Hepatocyte (in vitro differentiated cells): ENCODE data around the gene ARL2. TPM values are rescaled to one million over a fixed set of nuclear protein-coding genes. Genes with fewer than 3 reads are reported as not detected.

Experiments used
- DNase-seq: peaks from one replicate; pipeline ENCODE4 v3.0.0-alpha.2; 2016; ENCODE audit warnings: low spot score
- H2AFZ ChIP-seq: fragments of 200-600 bp; sonication (generic); 2 replicates; pipeline ENCODE4 v1.6.0; 2016; ENCODE audit warnings: antibody characterized with exemption, mild to moderate bottlenecking
- H3K27ac ChIP-seq: fragments of 200-600 bp; sonication (generic); 2 replicates; pipeline ENCODE4 v1.5.1; 2016; ENCODE audit warnings: mild to moderate bottlenecking
- H3K27me3 ChIP-seq: fragments of 200-600 bp; sonication (generic); 2 replicates; pipeline ENCODE4 v1.6.1; 2016
- H3K36me3 ChIP-seq: fragments of 200-600 bp; sonication (generic); replicated peaks from 2 replicates; pipeline ENCODE4 v1.5.1; 2016; ENCODE audit warnings: low read depth; ENCODE audit not compliant: insufficient read depth
- H3K4me1 ChIP-seq: fragments of 200-600 bp; sonication (generic); 2 replicates; pipeline ENCODE4 v1.5.1; 2016; ENCODE audit warnings: mild to moderate bottlenecking, moderate library complexity; ENCODE audit not compliant: insufficient read depth
- H3K4me2 ChIP-seq: fragments of 200-600 bp; sonication (generic); 2 replicates; pipeline ENCODE4 v1.6.0; 2016
- H3K4me3 ChIP-seq: fragments of 200-600 bp; sonication (generic); 2 replicates; pipeline ENCODE4 v1.5.1; 2016; ENCODE audit warnings: mild to moderate bottlenecking
- H3K79me2 ChIP-seq: fragments of 200-600 bp; sonication (generic); 2 replicates; pipeline ENCODE4 v1.6.0; 2017; ENCODE audit warnings: mild to moderate bottlenecking
- H3K9me2 ChIP-seq: fragments of 200-600 bp; sonication (generic); replicated peaks from 2 replicates; pipeline ENCODE4 v1.6.0; 2017; ENCODE audit warnings: mild to moderate bottlenecking; ENCODE audit not compliant: insufficient read depth
- H3K9me3 ChIP-seq: fragments of 200-600 bp; sonication (generic); 2 replicates; pipeline ENCODE4 v1.5.1; 2016; ENCODE audit warnings: low read depth, mild to moderate bottlenecking
- H4K20me1 ChIP-seq: fragments of 200-600 bp; sonication (generic); 2 replicates; pipeline ENCODE4 v1.6.0; 2016; ENCODE audit warnings: mild to moderate bottlenecking; ENCODE audit not compliant: insufficient read depth, poor library complexity, severe bottlenecking
- CTCF ChIP-seq: fragments of 200-600 bp; sonication (generic); IDR thresholded peaks from 2 replicates; pipeline ENCODE4 v1.5.1; 2016; ENCODE audit warnings: antibody characterized with exemption, mild to moderate bottlenecking; ENCODE audit not compliant: poor library complexity
- EZH2 ChIP-seq: fragments of 200-600 bp; sonication (generic); IDR thresholded peaks from 2 replicates; pipeline ENCODE4 v1.6.1; 2016; ENCODE audit warnings: antibody characterized with exemption, mild to moderate bottlenecking, borderline replicate concordance
- EZH2phosphoT487 ChIP-seq: fragments of 200-600 bp; sonication (generic); IDR thresholded peaks from one replicate; pipeline ENCODE4 v1.6.1; 2018; ENCODE audit warnings: antibody characterized with exemption, mild to moderate bottlenecking, low read depth, moderate library complexity; ENCODE audit not compliant: unreplicated experiment, severe bottlenecking
- WGBS: methylation state at CpG from one replicate; pipeline ENCODE4 v1.1.6; 2016; ENCODE audit warnings: low lambda C conversion rate; ENCODE audit errors: missing lambda C conversion rate; 5-methylcytosine and 5-hydroxymethylcytosine counted together
- polyA plus RNA-seq: library from polyadenylated mRNA; unstranded; fragments of >200 nt; fragmentation: Nextera tagmentation; extraction: Ambion mirVana; gene quantifications from 2 replicates; pipeline ENCODE4 v1.2.1, GENCODE V29; 2016
- total RNA-seq: library from RNA; depleted of rRNA; stranded (reverse); fragments of >200 nt; gene quantifications from 2 replicates; pipeline ENCODE4 v1.2.3, GENCODE V29; 2014

ARL2 gene
- total and polyA plus RNA-seq, 2 experiments from 2014 or later = 69.1 to 126 TPM

- no peaks in the 10 kb centered on the region for H3K36me3 ChIP-seq
- H2AFZ ChIP-seq = no peak overlapping the region
- H3K4me3 ChIP-seq = no peak overlapping the region
- no peak for DNase-seq
- H3K9me2 ChIP-seq = no peaks in the 10 kb centered on the region
- no peaks in the 10 kb centered on the region for H3K9me3 ChIP-seq
- no peaks in the 10 kb centered on the region for H3K27me3 ChIP-seq
- TF ChIP-seq EZH2phosphoT487 (no peak), EZH2 (no peak), CTCF (no peak)
- no peaks in the 10 kb centered on the region for H4K20me1 ChIP-seq
- no peak overlapping the region for H3K4me2 ChIP-seq
- H3K4me1 ChIP-seq = peaks cover 4% of the 10 kb centered on the region
- WGBS = 96% methylated on average over 23 of the region's 23 CpGs
- peaks cover 23% of the 10 kb centered on the region for H3K79me2 ChIP-seq
- H3K27ac ChIP-seq = no peak overlapping the region
Measured at GRCh38 chr11:65043881-65044501, 30.0 kb downstream of the ARL2 start.

DNA sequence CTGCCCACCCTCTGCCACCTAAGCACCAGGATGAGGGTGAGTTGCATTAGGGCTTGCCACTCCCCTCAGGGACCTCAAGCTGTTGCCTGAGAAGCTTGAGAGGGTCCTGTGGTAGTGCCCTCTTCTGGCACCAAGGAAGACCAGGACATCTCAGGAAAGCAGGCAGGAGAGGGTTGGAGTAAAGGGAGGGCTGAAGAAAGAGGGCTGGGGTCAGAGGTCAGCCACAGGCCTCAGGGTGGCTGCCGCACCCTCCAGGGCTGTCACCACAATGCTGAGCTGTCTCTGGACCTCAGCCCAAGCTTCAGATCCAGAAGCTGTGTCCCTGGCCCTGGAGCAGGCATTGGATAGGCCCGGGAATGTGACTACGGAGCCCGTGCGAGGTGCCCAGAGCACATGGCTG, 31.1 kb downstream of the ARL2 start:
- no peak overlapping the region for H2AFZ ChIP-seq
- peaks cover 23% of the 10 kb centered on the region for H3K79me2 ChIP-seq
- H4K20me1 ChIP-seq = no peaks in the 10 kb centered on the region
- no peak overlapping the region for H3K4me2 ChIP-seq
- H3K9me2 ChIP-seq = no peaks in the 10 kb centered on the region
- WGBS = 93% methylated on average over 5 of the region's 5 CpGs
- H3K27me3 ChIP-seq = no peaks in the 10 kb centered on the region
- H3K27ac ChIP-seq = no peak overlapping the region
- no peak for DNase-seq
- no peak overlapping the region for H3K4me3 ChIP-seq
- TF ChIP-seq EZH2 = no peak
- TF ChIP-seq EZH2phosphoT487 = no peak
- no peak for TF ChIP-seq CTCF
- H3K36me3 ChIP-seq = no peaks in the 10 kb centered on the region
- H3K4me1 ChIP-seq = peaks cover 4% of the 10 kb centered on the region
- no peaks in the 10 kb centered on the region for H3K9me3 ChIP-seq

DNA sequence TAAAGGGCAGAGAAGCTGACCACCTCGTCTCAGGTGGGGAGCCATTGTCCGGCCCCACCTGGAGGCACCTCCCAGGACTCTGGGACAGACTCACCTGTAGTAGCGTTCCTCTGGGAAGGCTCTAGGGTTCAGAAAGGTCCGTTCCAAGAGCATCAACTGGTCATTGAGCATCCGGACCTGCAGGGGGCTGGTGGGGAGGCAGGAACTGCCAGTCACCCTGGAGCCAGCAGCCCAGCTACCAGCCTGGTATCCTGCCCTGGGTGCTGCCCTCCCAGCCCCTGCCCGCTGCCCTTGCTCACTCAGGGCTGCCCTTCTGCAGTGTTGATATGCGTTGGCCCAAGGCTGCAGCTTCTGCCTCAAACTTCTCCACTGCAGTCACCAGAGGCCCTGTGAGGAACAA, 31.8 kb downstream of the ARL2 start:
- DNase-seq = no peak
- Histone ChIP-seq H3K4me1 (no peaks in the 10 kb centered on the region), H3K4me3 (no peak overlapping the region), H3K9me2 (no peaks in the 10 kb centered on the region), H3K27ac (no peak overlapping the region), H3K79me2 (peaks cover 23% of the 10 kb centered on the region), H2AFZ (no peak overlapping the region), H3K36me3 (no peaks in the 10 kb centered on the region), H3K9me3 (no peaks in the 10 kb centered on the region), H3K27me3 (no peaks in the 10 kb centered on the region), H4K20me1 (no peaks in the 10 kb centered on the region), H3K4me2 (no peak overlapping the region)
- TF ChIP-seq EZH2 (no peak), CTCF (no peak), EZH2phosphoT487 (no peak)
- WGBS = 90% methylated on average over 7 of the region's 7 CpGs
